Spinal cord (tissue), 4 donors: ENCODE results near the gene FRG2C. TPM values are rescaled to one million over a fixed set of nuclear protein-coding genes. Genes with fewer than 3 reads are reported as not detected.

Source experiments
- polyA plus RNA-seq, 2 donors: library from polyadenylated mRNA; unstranded; fragments of 120-200 nt; gene quantifications; one replicate each; pipeline ENCODE4 v1.2.1, GENCODE V29; 2013; ENCODE audit not compliant: insufficient read length in 2 of 2
- small RNA-seq: library from RNA; depleted of rRNA; stranded (forward); fragments of <200 nt; gene quantifications from one replicate; pipeline ENCODE3, GENCODE V24; 2014; ENCODE audit warnings: low replicate concordance
- total RNA-seq, 2 donors: library from RNA; depleted of rRNA in 1 of 2; stranded (reverse); fragments of 120-200 nt in 1 of 2; fragments of >200 nt in 1 of 2; gene quantifications; one replicate each; pipeline versions ENCODE4 v1.2.3 to v1.2.4, GENCODE V29; 2013 to 2014

The FRG2C gene
- total and polyA plus RNA-seq, 4 donors = 0.12 TPM; not detected in 3

Small RNAs within 50 kb of the gene (small RNA-seq; reads per million reads assigned to genes)
- not detected for gene AC108724.2

Other genes starting within 250 kb of the FRG2C start
- 10 to 100 TPM; 26.1 to 27.3 TPM for gene ZNF717, start 121.2 kb downstream of the FRG2C start, total RNA-seq
- gene ZNF717, start 121.2 kb downstream of the FRG2C start, polyA plus RNA-seq = 10 to 100 TPM; 10.7 to 15.9 TPM